WTC11 (cell line): ENCODE results near the gene SLC19A1. TPM values are rescaled to one million over a fixed set of nuclear protein-coding genes. Genes with fewer than 3 reads are reported as not detected.

Experiments used
- ATAC-seq: fragments of 200-7000 bp; cut with Tn5 transposase; 2 replicates; pipeline ENCODE4 v1.10.0; 2021; ENCODE audit warnings: mild to moderate bottlenecking, moderate library complexity
- CTCF ChIA-PET: fragments of 300-600 bp; sonication (Branson Sonifier 250); formaldehyde crosslinking; loops from one replicate; lab custom pipeline; 2021; ENCODE audit warnings: antibody characterized with exemption; lab: Charles Lee
- POLR2A ChIA-PET: fragments of 350-600 bp; sonication (Branson Sonifier 250); formaldehyde crosslinking; loops from one replicate; lab custom pipeline; 2021; ENCODE audit warnings: antibody characterized with exemption; lab: Charles Lee
- DNase-seq: peaks from one replicate; pipeline ENCODE4 v3.0.0; 2021; ENCODE audit warnings: low spot score
- H3K27ac Mint-ChIP-seq: 2 replicates; pipeline ENCODE4 v1.8.0; 2021; ENCODE audit warnings: mixed read lengths
- H3K27me3 Mint-ChIP-seq: 2 replicates; pipeline ENCODE4 v1.8.0; 2021; ENCODE audit warnings: low read depth, mild to moderate bottlenecking, moderate library complexity, mixed read lengths
- H3K36me3 Mint-ChIP-seq: 2 replicates; pipeline ENCODE4 v1.8.0; 2021; ENCODE audit warnings: mixed read lengths
- H3K4me1 Mint-ChIP-seq: 2 replicates; pipeline ENCODE4 v1.8.0; 2022; ENCODE audit warnings: mixed read lengths
- H3K4me3 Mint-ChIP-seq: 2 replicates; pipeline ENCODE4 v1.8.0; 2021; ENCODE audit warnings: mild to moderate bottlenecking, moderate library complexity, mixed read lengths
- H3K9me3 Mint-ChIP-seq: 2 replicates; pipeline ENCODE4 v1.8.0; 2021; ENCODE audit warnings: mixed read lengths
- GTF2I ChIP-seq: fragments of 250-450 bp; sonication (Bioruptor Pico); conservative IDR thresholded peaks from 2 replicates; pipeline ENCODE4 v1.4.0; 2021; ENCODE audit warnings: mild to moderate bottlenecking
- JAZF1 ChIP-seq: fragments of 250-450 bp; sonication (Bioruptor Pico); IDR thresholded peaks from 2 replicates; pipeline ENCODE4 v1.9.0; 2021; ENCODE audit warnings: moderate library complexity, mild to moderate bottlenecking, inconsistent platforms
- NFE2L1 ChIP-seq: sonication (generic); formaldehyde crosslinking; IDR thresholded peaks from 2 replicates; pipeline ENCODE4 v1.8.1; 2023; ENCODE audit warnings: missing genetic modification reagents
- NFYB ChIP-seq: sonication (generic); formaldehyde crosslinking; conservative IDR thresholded peaks from 2 replicates; pipeline ENCODE4 v1.8.0; 2022; ENCODE audit warnings: low read depth, missing genetic modification reagents
- NR1H2 ChIP-seq: sonication (generic); formaldehyde crosslinking; IDR thresholded peaks from 2 replicates; pipeline ENCODE4 v1.9.0; 2021; ENCODE audit warnings: mild to moderate bottlenecking, moderate library complexity, missing genetic modification reagents
- PRRX2 ChIP-seq: fragments of 250-450 bp; sonication (Bioruptor Pico); IDR thresholded peaks from 2 replicates; pipeline ENCODE4 v1.8.0; 2021; ENCODE audit warnings: mild to moderate bottlenecking
- SP1 ChIP-seq: sonication (generic); formaldehyde crosslinking; conservative IDR thresholded peaks from 2 replicates; pipeline ENCODE4 v1.8.1; 2022; ENCODE audit warnings: missing genetic modification reagents
- ZBTB21 ChIP-seq: sonication (generic); formaldehyde crosslinking; IDR thresholded peaks from 2 replicates; pipeline ENCODE4 v1.8.1; 2023; ENCODE audit warnings: mild to moderate bottlenecking, missing genetic modification reagents, borderline replicate concordance
- ZNF121 ChIP-seq: sonication (generic); formaldehyde crosslinking; IDR thresholded peaks from 2 replicates; pipeline ENCODE4 v1.8.0; 2023; ENCODE audit warnings: missing genetic modification reagents
- ZNF423 ChIP-seq: fragments of 250-450 bp; sonication (Bioruptor Pico); IDR thresholded peaks from 2 replicates; pipeline ENCODE4 v2.1.2; 2022; ENCODE audit warnings: mild to moderate bottlenecking, moderate library complexity
- ZNF671 ChIP-seq: fragments of 250-450 bp; sonication (Bioruptor Pico); IDR thresholded peaks from 2 replicates; pipeline ENCODE4 v1.8.0; 2021; ENCODE audit warnings: mild to moderate bottlenecking
- total RNA-seq: library from RNA; stranded (reverse); gene quantifications from 3 replicates; pipeline ENCODE4 v1.2.3, GENCODE V29; 2021
- TF ChIP-seq, protein P1 (sequence below): sonication (generic); formaldehyde crosslinking; IDR thresholded peaks from 2 replicates; pipeline ENCODE4 v1.8.0; 2023; ENCODE audit warnings: missing genetic modification reagents, mild to moderate bottlenecking, borderline replicate concordance
- TF ChIP-seq, protein P2 (sequence below): sonication (generic); formaldehyde crosslinking; conservative IDR thresholded peaks from 2 replicates; pipeline ENCODE4 v1.8.1; 2022; ENCODE audit warnings: mild to moderate bottlenecking, missing genetic modification reagents
- TF ChIP-seq, protein P3 (sequence below): sonication (generic); formaldehyde crosslinking; IDR thresholded peaks from 2 replicates; pipeline ENCODE4 v1.8.0; 2023; ENCODE audit warnings: missing genetic modification reagents
- TF ChIP-seq, protein P4 (sequence below): sonication (generic); formaldehyde crosslinking; IDR thresholded peaks from 2 replicates; pipeline ENCODE4 v1.8.1; 2023; ENCODE audit warnings: mild to moderate bottlenecking, moderate library complexity, missing genetic modification reagents
- TF ChIP-seq, protein P5 (sequence below): sonication (generic); formaldehyde crosslinking; IDR thresholded peaks from 2 replicates; pipeline ENCODE4 v1.8.1; 2023; ENCODE audit warnings: mild to moderate bottlenecking, missing genetic modification reagents
- TF ChIP-seq, protein P6 (sequence below): sonication (generic); formaldehyde crosslinking; IDR thresholded peaks from 2 replicates; pipeline ENCODE4 v1.8.0; 2022; ENCODE audit warnings: missing genetic modification reagents
- TF ChIP-seq, protein P7 (sequence below): sonication (generic); formaldehyde crosslinking; IDR thresholded peaks from 2 replicates; pipeline ENCODE4 v1.8.0; 2022; ENCODE audit warnings: mild to moderate bottlenecking, missing genetic modification reagents

The SLC19A1 gene
- total RNA-seq, 1 experiment from 2014 or later = 29.8 TPM

DNA sequence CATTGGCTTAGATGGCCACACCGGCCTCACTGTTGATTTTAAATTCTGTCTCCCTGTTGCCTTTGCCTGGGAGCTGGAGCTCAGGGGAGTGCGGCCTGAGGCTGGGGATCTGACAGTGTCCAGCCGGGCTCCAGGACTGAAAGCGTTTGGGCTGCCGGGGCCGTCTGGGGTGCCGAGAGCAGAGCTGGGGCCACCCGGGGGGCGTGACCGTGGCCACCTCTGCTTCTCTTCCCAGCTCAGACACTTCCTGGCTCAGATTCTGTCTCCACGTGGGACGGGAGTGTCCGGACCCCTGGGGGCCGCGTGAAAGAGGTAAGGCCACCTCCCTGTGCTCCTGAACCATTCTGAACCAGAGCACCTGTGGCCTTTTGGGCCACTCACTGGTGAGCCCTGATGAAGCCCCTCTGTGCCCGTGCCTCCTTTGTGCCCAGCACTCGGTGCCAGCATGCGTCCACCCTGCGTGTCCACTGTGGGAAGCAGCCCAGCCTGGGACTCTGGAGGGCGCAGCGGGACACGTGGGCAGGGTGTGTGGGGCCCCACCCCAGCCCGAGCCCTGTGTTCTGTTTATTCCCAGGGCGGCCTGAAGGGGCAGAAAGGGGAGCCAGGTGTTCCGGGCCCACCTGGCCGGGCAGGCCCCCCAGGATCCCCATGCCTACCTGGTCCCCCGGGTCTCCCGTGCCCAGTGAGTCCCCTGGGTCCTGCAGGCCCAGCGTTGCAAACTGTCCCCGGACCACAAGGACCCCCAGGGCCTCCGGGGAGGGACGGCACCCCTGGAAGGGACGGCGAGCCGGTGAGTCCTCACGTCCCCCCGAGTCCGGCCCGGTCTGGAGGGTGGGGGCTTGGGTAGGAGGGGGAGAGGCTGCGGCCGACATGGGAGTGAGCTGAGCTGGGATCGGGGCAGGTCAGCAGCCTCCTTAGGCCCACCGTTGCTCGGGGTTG lies 64.8 kb downstream of the SLC19A1 start:
- H3K9me3 Mint-ChIP-seq = peaks cover 4% of the 10 kb centered on the region
- POLR2A ChIA-PET = no interaction called here

More for the DNA sequence above, 64.8 kb downstream of the SLC19A1 start:
- CTCF ChIA-PET = interaction anchor here (0.6 to 1.7 kb wide), 7 partner anchors 10 to 137 kb away, joined by 3 to 6 read pairs (median 3); no protein-coding TSS in a partner anchor
- TF ChIP-seq, protein P1, sequence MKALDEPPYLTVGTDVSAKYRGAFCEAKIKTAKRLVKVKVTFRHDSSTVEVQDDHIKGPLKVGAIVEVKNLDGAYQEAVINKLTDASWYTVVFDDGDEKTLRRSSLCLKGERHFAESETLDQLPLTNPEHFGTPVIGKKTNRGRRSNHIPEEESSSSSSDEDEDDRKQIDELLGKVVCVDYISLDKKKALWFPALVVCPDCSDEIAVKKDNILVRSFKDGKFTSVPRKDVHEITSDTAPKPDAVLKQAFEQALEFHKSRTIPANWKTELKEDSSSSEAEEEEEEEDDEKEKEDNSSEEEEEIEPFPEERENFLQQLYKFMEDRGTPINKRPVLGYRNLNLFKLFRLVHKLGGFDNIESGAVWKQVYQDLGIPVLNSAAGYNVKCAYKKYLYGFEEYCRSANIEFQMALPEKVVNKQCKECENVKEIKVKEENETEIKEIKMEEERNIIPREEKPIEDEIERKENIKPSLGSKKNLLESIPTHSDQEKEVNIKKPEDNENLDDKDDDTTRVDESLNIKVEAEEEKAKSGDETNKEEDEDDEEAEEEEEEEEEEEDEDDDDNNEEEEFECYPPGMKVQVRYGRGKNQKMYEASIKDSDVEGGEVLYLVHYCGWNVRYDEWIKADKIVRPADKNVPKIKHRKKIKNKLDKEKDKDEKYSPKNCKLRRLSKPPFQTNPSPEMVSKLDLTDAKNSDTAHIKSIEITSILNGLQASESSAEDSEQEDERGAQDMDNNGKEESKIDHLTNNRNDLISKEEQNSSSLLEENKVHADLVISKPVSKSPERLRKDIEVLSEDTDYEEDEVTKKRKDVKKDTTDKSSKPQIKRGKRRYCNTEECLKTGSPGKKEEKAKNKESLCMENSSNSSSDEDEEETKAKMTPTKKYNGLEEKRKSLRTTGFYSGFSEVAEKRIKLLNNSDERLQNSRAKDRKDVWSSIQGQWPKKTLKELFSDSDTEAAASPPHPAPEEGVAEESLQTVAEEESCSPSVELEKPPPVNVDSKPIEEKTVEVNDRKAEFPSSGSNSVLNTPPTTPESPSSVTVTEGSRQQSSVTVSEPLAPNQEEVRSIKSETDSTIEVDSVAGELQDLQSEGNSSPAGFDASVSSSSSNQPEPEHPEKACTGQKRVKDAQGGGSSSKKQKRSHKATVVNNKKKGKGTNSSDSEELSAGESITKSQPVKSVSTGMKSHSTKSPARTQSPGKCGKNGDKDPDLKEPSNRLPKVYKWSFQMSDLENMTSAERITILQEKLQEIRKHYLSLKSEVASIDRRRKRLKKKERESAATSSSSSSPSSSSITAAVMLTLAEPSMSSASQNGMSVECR = no peak
- TF ChIP-seq, protein P2, sequence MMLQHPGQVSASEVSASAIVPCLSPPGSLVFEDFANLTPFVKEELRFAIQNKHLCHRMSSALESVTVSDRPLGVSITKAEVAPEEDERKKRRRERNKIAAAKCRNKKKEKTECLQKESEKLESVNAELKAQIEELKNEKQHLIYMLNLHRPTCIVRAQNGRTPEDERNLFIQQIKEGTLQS (CRISPR knock-in tag) = no peak
- TF ChIP-seq, protein P3, sequence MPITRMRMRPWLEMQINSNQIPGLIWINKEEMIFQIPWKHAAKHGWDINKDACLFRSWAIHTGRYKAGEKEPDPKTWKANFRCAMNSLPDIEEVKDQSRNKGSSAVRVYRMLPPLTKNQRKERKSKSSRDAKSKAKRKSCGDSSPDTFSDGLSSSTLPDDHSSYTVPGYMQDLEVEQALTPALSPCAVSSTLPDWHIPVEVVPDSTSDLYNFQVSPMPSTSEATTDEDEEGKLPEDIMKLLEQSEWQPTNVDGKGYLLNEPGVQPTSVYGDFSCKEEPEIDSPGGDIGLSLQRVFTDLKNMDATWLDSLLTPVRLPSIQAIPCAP (CRISPR knock-in tag) = no peak
- TF ChIP-seq, protein P4, sequence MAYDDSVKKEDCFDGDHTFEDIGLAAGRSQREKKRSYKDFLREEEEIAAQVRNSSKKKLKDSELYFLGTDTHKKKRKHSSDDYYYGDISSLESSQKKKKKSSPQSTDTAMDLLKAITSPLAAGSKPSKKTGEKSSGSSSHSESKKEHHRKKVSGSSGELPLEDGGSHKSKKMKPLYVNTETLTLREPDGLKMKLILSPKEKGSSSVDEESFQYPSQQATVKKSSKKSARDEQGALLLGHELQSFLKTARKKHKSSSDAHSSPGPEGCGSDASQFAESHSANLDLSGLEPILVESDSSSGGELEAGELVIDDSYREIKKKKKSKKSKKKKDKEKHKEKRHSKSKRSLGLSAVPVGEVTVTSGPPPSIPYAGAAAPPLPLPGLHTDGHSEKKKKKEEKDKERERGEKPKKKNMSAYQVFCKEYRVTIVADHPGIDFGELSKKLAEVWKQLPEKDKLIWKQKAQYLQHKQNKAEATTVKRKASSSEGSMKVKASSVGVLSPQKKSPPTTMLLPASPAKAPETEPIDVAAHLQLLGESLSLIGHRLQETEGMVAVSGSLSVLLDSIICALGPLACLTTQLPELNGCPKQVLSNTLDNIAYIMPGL (CRISPR knock-in tag) = no peak
- no peak for TF ChIP-seq NFYB (CRISPR knock-in tag)
- TF ChIP-seq ZBTB21 (CRISPR knock-in tag) = no peak
- TF ChIP-seq, protein P5, sequence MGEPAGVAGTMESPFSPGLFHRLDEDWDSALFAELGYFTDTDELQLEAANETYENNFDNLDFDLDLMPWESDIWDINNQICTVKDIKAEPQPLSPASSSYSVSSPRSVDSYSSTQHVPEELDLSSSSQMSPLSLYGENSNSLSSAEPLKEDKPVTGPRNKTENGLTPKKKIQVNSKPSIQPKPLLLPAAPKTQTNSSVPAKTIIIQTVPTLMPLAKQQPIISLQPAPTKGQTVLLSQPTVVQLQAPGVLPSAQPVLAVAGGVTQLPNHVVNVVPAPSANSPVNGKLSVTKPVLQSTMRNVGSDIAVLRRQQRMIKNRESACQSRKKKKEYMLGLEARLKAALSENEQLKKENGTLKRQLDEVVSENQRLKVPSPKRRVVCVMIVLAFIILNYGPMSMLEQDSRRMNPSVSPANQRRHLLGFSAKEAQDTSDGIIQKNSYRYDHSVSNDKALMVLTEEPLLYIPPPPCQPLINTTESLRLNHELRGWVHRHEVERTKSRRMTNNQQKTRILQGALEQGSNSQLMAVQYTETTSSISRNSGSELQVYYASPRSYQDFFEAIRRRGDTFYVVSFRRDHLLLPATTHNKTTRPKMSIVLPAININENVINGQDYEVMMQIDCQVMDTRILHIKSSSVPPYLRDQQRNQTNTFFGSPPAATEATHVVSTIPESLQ (CRISPR knock-in tag) = no peak
- no peak for TF ChIP-seq JAZF1 (CRISPR knock-in tag)
- TF ChIP-seq, protein P6, sequence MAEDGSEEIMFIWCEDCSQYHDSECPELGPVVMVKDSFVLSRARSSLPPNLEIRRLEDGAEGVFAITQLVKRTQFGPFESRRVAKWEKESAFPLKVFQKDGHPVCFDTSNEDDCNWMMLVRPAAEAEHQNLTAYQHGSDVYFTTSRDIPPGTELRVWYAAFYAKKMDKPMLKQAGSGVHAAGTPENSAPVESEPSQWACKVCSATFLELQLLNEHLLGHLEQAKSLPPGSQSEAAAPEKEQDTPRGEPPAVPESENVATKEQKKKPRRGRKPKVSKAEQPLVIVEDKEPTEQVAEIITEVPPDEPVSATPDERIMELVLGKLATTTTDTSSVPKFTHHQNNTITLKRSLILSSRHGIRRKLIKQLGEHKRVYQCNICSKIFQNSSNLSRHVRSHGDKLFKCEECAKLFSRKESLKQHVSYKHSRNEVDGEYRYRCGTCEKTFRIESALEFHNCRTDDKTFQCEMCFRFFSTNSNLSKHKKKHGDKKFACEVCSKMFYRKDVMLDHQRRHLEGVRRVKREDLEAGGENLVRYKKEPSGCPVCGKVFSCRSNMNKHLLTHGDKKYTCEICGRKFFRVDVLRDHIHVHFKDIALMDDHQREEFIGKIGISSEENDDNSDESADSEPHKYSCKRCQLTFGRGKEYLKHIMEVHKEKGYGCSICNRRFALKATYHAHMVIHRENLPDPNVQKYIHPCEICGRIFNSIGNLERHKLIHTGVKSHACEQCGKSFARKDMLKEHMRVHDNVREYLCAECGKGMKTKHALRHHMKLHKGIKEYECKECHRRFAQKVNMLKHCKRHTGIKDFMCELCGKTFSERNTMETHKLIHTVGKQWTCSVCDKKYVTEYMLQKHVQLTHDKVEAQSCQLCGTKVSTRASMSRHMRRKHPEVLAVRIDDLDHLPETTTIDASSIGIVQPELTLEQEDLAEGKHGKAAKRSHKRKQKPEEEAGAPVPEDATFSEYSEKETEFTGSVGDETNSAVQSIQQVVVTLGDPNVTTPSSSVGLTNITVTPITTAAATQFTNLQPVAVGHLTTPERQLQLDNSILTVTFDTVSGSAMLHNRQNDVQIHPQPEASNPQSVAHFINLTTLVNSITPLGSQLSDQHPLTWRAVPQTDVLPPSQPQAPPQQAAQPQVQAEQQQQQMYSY (CRISPR knock-in tag) = no peak
- TF ChIP-seq ZNF423 (CRISPR knock-in tag) = no peak
- no peak for TF ChIP-seq NR1H2 (CRISPR knock-in tag)
- TF ChIP-seq GTF2I = no peak
- TF ChIP-seq, protein P7, sequence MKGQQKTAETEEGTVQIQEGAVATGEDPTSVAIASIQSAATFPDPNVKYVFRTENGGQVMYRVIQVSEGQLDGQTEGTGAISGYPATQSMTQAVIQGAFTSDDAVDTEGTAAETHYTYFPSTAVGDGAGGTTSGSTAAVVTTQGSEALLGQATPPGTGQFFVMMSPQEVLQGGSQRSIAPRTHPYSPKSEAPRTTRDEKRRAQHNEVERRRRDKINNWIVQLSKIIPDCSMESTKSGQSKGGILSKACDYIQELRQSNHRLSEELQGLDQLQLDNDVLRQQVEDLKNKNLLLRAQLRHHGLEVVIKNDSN (CRISPR knock-in tag) = no peak
- TF ChIP-seq ZNF671 (CRISPR knock-in tag) = no peak
- no peak for TF ChIP-seq PRRX2 (CRISPR knock-in tag)
- no peak for TF ChIP-seq SP1
- no peak for TF ChIP-seq NFE2L1
- no peak for TF ChIP-seq ZNF121 (CRISPR knock-in tag)
- peaks cover 6% of the 10 kb centered on the region for H3K4me1 Mint-ChIP-seq
- no peaks in the 10 kb centered on the region for H3K27me3 Mint-ChIP-seq
- peaks cover 34% of the 10 kb centered on the region for H3K36me3 Mint-ChIP-seq
- ATAC-seq = peak; percentile 7; the same call in 1 of the 2 replicates
- no peak for DNase-seq
- H3K4me3 Mint-ChIP-seq = no peak overlapping the region
- H3K27ac Mint-ChIP-seq = peak overlapping the region; percentile 86; the same call in 1 of the 2 replicates
